ENCODE measurements around the gene PLPPR5.

DNA sequence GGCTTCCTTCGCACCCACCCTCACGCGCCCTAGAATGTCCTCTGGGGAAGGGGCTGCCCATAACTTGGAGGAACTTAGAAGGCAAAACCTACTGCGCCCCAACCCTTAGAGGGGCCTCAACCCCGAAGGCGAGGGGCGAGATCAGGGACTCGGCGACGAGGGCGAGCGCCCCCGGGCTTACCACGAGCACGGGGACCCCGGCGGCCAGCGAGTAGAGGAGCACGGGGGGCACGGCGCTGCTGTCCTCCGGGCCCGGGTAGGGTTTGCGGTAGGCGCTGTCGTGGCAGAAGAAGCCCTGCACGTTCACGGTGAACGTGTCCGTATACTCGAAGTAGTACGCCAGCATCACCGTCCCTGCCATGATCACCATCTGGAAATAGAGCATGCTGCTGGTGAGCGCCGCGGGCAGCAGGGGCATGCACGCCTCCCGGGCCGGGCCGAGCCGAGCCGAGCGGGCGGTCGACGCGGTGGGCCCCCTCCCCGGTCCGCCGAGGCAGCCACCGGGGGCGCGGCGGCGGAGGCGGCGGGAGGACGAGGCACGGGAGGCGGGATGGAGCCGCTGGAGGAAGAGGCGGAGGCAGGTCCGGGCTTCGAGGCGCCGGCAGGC, 304 bp downstream of the PLPPR5 start:
- TF ChIP-seq, protein P1, sequence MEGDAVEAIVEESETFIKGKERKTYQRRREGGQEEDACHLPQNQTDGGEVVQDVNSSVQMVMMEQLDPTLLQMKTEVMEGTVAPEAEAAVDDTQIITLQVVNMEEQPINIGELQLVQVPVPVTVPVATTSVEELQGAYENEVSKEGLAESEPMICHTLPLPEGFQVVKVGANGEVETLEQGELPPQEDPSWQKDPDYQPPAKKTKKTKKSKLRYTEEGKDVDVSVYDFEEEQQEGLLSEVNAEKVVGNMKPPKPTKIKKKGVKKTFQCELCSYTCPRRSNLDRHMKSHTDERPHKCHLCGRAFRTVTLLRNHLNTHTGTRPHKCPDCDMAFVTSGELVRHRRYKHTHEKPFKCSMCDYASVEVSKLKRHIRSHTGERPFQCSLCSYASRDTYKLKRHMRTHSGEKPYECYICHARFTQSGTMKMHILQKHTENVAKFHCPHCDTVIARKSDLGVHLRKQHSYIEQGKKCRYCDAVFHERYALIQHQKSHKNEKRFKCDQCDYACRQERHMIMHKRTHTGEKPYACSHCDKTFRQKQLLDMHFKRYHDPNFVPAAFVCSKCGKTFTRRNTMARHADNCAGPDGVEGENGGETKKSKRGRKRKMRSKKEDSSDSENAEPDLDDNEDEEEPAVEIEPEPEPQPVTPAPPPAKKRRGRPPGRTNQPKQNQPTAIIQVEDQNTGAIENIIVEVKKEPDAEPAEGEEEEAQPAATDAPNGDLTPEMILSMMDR (optimal IDR thresholded peaks at IDR 0.05 in 1 of 3, IDR thresholded peaks at IDR 0.05 in 1 of 3, conservative IDR thresholded peaks at IDR 0.05 in 1 of 3; ENCODE audit: extremely low read depth in 1 of 3, insufficient read depth in 2 of 3, low read length in 3 of 3), result no peak
- TF ChIP-seq EZH2 (IDR thresholded peaks at IDR 0.05; ENCODE audit: low read length), result peak; percentile 59
